ENCODE measurements around the gene OXTR.

The OXTR gene

DNA sequence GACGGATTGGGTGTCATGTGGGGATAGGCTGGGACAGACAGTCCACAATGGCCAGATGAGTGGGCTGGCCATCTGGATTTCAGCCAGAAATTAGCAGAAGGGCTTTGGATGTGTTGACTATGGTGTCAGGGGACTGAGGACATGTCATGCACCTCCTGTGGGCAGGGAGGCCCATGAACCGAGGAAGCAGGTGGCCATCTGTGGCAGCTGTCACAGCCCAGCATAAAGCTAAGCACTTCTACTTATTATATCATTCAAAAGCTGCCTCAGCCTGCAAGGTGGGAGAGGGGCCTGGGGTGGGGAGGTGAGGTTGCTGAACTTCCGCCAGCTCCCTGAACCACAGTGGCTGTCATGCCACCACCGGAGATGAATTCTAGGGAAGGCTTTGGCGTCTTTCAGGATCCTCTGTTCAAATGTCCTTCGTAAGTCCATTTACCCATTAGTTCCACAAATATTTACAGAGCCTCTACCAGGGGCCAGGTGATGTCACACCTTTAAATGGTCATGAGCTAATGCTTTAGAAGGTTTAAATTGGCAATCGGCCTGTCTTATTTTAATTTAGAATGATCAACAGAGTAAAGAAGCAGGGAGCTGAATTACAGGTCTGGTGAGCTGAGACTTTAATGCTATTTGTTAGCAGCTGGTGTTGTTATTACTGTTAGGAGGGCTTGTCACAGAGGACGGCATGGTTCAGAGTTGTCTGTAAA, 59.5 kb downstream of the OXTR start:
- DNase-seq: no peak

- no peak for DNase-seq
Measured at GRCh38 chr3:8709287-8709686, 60.1 kb downstream of the OXTR start.

DNA sequence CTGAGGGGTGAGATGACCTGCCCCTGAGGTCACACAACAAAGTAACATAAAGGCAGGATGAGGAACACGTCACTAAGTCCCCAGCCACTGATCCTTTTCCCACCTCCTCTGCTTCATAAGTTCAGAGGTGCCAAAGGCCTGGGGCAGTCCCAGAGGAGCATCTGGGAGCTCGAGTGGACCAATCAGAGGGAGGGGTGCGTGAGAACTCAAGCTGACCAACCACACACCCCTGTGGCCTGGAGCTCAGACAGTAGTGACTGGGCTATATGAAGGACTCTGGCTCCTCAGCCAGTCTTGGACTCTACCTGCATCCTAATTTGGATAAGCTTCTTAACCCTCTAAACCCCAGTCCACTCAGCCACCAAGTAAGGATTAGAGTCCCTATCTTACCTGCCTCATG, 63.8 kb downstream of the OXTR start:
- no peak for DNase-seq

GRCh38 chr3:8702560-8702959, 66.9 kb downstream of the OXTR start:
- DNase-seq: no peak
